Measurements from ENCODE around the gene CEP112.

Gene CEP112

GRCh38 chr17:65988451-65988850 is 203.5 kb downstream of the CEP112 start:
- DNase-seq = no peak

GRCh38 chr17:65987988-65988387 is 203.9 kb downstream of the CEP112 start:
- no peak for DNase-seq

GRCh38 chr17:65985571-65985970 is 206.4 kb downstream of the CEP112 start:
- DNase-seq = no peak

GRCh38 chr17:65984299-65984698 is 207.6 kb downstream of the CEP112 start:
- no peak for DNase-seq

- no peak for DNase-seq
Measured at GRCh38 chr17:65978871-65979270, 213.1 kb downstream of the CEP112 start.

GRCh38 chr17:65977041-65977440 is 214.9 kb downstream of the CEP112 start:
- no peak for DNase-seq

GRCh38 chr17:65975878-65976277 is 216.1 kb downstream of the CEP112 start:
- no peak for DNase-seq

GRCh38 chr17:65973237-65973636 is 218.7 kb downstream of the CEP112 start:
- DNase-seq = no peak

GRCh38 chr17:65967372-65967771 is 224.6 kb downstream of the CEP112 start:
- no peak for DNase-seq

GRCh38 chr17:65966072-65966695 is 225.7 kb downstream of the CEP112 start:
- no peak for DNase-seq

- DNase-seq = no peak
Measured at GRCh38 chr17:65963179-65963578, 228.8 kb downstream of the CEP112 start.

- DNase-seq = no peak
Measured at GRCh38 chr17:65959630-65960029, 232.3 kb downstream of the CEP112 start.

GRCh38 chr17:65956814-65957213 is 235.1 kb downstream of the CEP112 start:
- DNase-seq = no peak

- DNase-seq = no peak
Measured at GRCh38 chr17:65954148-65954449, 237.8 kb downstream of the CEP112 start.

GRCh38 chr17:65953316-65954147 is 238.4 kb downstream of the CEP112 start:
- no peak for DNase-seq

- no peak for DNase-seq
Measured at GRCh38 chr17:65952586-65952985, 239.3 kb downstream of the CEP112 start.

GRCh38 chr17:65952015-65952414 is 239.9 kb downstream of the CEP112 start:
- no peak for DNase-seq

- no peak for DNase-seq
Measured at GRCh38 chr17:65947831-65948230, 244.1 kb downstream of the CEP112 start.

GRCh38 chr17:65942592-65942991 is 249.3 kb downstream of the CEP112 start:
- DNase-seq = no peak

GRCh38 chr17:65941356-65941899 is 250.5 kb downstream of the CEP112 start:
- DNase-seq = no peak

- DNase-seq = no peak
Measured at GRCh38 chr17:65936013-65936412, 255.9 kb downstream of the CEP112 start.

- no peak for DNase-seq
Measured at GRCh38 chr17:65933290-65933689, 258.6 kb downstream of the CEP112 start.

GRCh38 chr17:65931246-65932149 is 260.4 kb downstream of the CEP112 start:
- DNase-seq = no peak
